ENCODE results near the gene HNRNPA3.

- no peak for TF ChIP-seq POLR2A (IDR thresholded peaks at IDR 0.05; ENCODE audit: low read depth, low read length)
- no peak for TF ChIP-seq POLR2AphosphoS5 (IDR thresholded peaks at IDR 0.05; ENCODE audit: low read depth, low read length)
Measured at GRCh38 chr2:177246000-177246399, 33.4 kb downstream of the HNRNPA3 start.

Measured in GM12892 (cell line).